GM18526 (cell line): ENCODE results near the gene ANKRD13A.
A peak's percentile ranks its signal among the peaks of the same experiment; 100 is the strongest.

Experiments
- POLR2A ChIP-seq: IDR thresholded peaks from 3 replicates; pipeline ENCODE4 v1.6.1; 2011; ENCODE audit not compliant: insufficient read length; ENCODE audit errors: extremely low read depth

The ANKRD13A gene

GRCh38 chr12:110058875-110059615 is 59.8 kb downstream of the ANKRD13A start:
- no peak for TF ChIP-seq POLR2A

GRCh38 chr12:110059651-110060000 is 60.4 kb downstream of the ANKRD13A start:
- TF ChIP-seq POLR2A, result no peak

- TF ChIP-seq POLR2A, result no peak
Observed at GRCh38 chr12:110062241-110062640, 63.0 kb downstream of the ANKRD13A start.

- no peak for TF ChIP-seq POLR2A
Observed at GRCh38 chr12:110065540-110065939, 66.3 kb downstream of the ANKRD13A start.

GRCh38 chr12:110067531-110067930 is 68.3 kb downstream of the ANKRD13A start:
- TF ChIP-seq POLR2A, result no peak

- TF ChIP-seq POLR2A, result no peak
Observed at GRCh38 chr12:110068654-110069053, 69.4 kb downstream of the ANKRD13A start.

GRCh38 chr12:110071504-110071903 is 72.3 kb downstream of the ANKRD13A start:
- no peak for TF ChIP-seq POLR2A

GRCh38 chr12:110071967-110072366 is 72.7 kb downstream of the ANKRD13A start:
- no peak for TF ChIP-seq POLR2A

GRCh38 chr12:110073049-110073831 is 74.0 kb downstream of the ANKRD13A start:
- no peak for TF ChIP-seq POLR2A

- TF ChIP-seq POLR2A, result no peak
Observed at GRCh38 chr12:110074089-110074488, 74.9 kb downstream of the ANKRD13A start.

- no peak for TF ChIP-seq POLR2A
Observed at GRCh38 chr12:110075880-110076279, 76.7 kb downstream of the ANKRD13A start.

GRCh38 chr12:110077800-110078199 is 78.6 kb downstream of the ANKRD13A start:
- TF ChIP-seq POLR2A, result no peak

GRCh38 chr12:110079477-110080400 is 80.5 kb downstream of the ANKRD13A start:
- TF ChIP-seq POLR2A, result peak; percentile 35

GRCh38 chr12:110080410-110080809 is 81.2 kb downstream of the ANKRD13A start:
- TF ChIP-seq POLR2A, result no peak

GRCh38 chr12:110084314-110085015 is 85.2 kb downstream of the ANKRD13A start:
- TF ChIP-seq POLR2A, result no peak
